GM12878 (cell line): ENCODE measurements around the gene DIPK1A. TPM values are rescaled to one million over a fixed set of nuclear protein-coding genes. Genes with fewer than 3 reads are reported as not detected.

Experiments
- ATAC-seq: fragments of 200-7000 bp; cut with Tn5 transposase; 3 replicates; pipeline ENCODE4 v1.9.1; 2020; ENCODE audit warnings: mild to moderate bottlenecking, moderate library complexity
- BruUV-seq: library from RNA; stranded (reverse); fragments of 400-500 nt; replicated peaks from 2 replicates; lab custom pipeline; 2021; lab: Mats Ljungman, UMichigan
- CTCF ChIA-PET: fragments of 300-600 bp; sonication (Branson Sonifier 250); formaldehyde crosslinking; extraction: SDS; loops from one replicate; lab custom pipeline; 2021; ENCODE audit warnings: inconsistent platforms; lab: Yijun Ruan, JAX
- POLR2A ChIA-PET: fragments of 350-600 bp; formaldehyde crosslinking; extraction: SDS; loops from one replicate; lab custom pipeline; 2021; ENCODE audit warnings: inconsistent platforms; lab: Charles Lee
- RAD21 ChIA-PET: fragments of 300-600 bp; sonication (Branson Sonifier 250); formaldehyde crosslinking; loops from one replicate; lab custom pipeline; 2023; ENCODE audit warnings: antibody characterized with exemption; ENCODE audit not compliant: unreplicated experiment; lab: Charles Lee
- SMC1A ChIA-PET: fragments of 300-600 bp; sonication (Branson Sonifier 250); formaldehyde crosslinking; loops from one replicate; lab custom pipeline; 2023; ENCODE audit not compliant: unreplicated experiment, uncharacterized antibody; lab: Charles Lee
- DNase-seq: peaks from one replicate; pipeline ENCODE4 v3.0.0-alpha.2; 2011; ENCODE audit warnings: low read depth, low spot score
- FAIRE-seq: peaks from 3 replicates; lab custom pipeline; 2011; peaks lifted over from hg19 to GRCh38; lab: Jason Lieb, UNC
- H2AFZ ChIP-seq: 2 replicates; pipeline ENCODE4 v1.6.0; 2011; ENCODE audit warnings: low read depth, low read length, control low read depth; ENCODE audit not compliant: control insufficient read depth
- H3K27ac ChIP-seq: 2 replicates; pipeline ENCODE4 v1.5.1; 2011; ENCODE audit warnings: control low read depth; ENCODE audit not compliant: control insufficient read depth, insufficient read depth
- H3K27me3 ChIP-seq, 2 experiments: replicated peaks in 1 of 2; 2 replicates each; pipeline versions ENCODE4 v1.6.0 to v1.6.1; 2011; ENCODE audit warnings: low read length in 1 of 2; ENCODE audit not compliant: control insufficient read depth in 2 of 2, insufficient read depth in 2 of 2
- H3K36me3 ChIP-seq, 2 experiments: 2 replicates each; pipeline ENCODE4 v1.5.1; 2011; ENCODE audit warnings: low read length in 1 of 2; ENCODE audit not compliant: control insufficient read depth in 2 of 2, insufficient read depth in 2 of 2
- H3K4me1 ChIP-seq: 2 replicates; pipeline ENCODE4 v1.6.1; 2011; ENCODE audit warnings: mild to moderate bottlenecking, low read length, moderate library complexity, mixed read lengths; ENCODE audit not compliant: control insufficient read depth, insufficient read depth
- H3K4me2 ChIP-seq: 2 replicates; pipeline ENCODE4 v1.6.0; 2011; ENCODE audit warnings: control low read depth; ENCODE audit not compliant: control insufficient read depth, insufficient read depth
- H3K4me3 ChIP-seq: fragments of 200-600 bp; sonication (generic); 2 replicates; pipeline ENCODE4 v1.5.1; 2016
- H3K79me2 ChIP-seq: 2 replicates; pipeline ENCODE4 v1.6.0; 2011; ENCODE audit warnings: low read length; ENCODE audit not compliant: control insufficient read depth, insufficient read depth
- H3K9ac ChIP-seq: 2 replicates; pipeline ENCODE4 v1.8.0; 2011; ENCODE audit warnings: low read length, control low read depth, mixed read lengths; ENCODE audit not compliant: control insufficient read depth, insufficient read depth
- H3K9me3 ChIP-seq: replicated peaks from 3 replicates; pipeline ENCODE4 v1.5.1; 2011; ENCODE audit warnings: mild to moderate bottlenecking, low read length; ENCODE audit not compliant: control insufficient read depth, insufficient read depth
- H4K20me1 ChIP-seq: 2 replicates; pipeline ENCODE4 v1.6.0; 2011; ENCODE audit not compliant: control insufficient read depth, insufficient read depth
- CBFB ChIP-seq: IDR thresholded peaks from 2 replicates; pipeline ENCODE4 v1.6.1; 2016; ENCODE audit warnings: antibody characterized with exemption, low read depth
- EGR1 ChIP-seq, 2 experiments: IDR thresholded peaks; 1 replicate in 1 of 2; 2 replicates in 1 of 2; pipeline ENCODE4 v1.6.1; 2011 to 2012; ENCODE audit warnings: low read depth in 2 of 2, low read length in 2 of 2, borderline replicate concordance in 1 of 2, mild to moderate bottlenecking in 1 of 2, moderate library complexity in 1 of 2
- EP300 ChIP-seq, 2 experiments: fragments of 150-350 bp in 1 of 2; IDR thresholded peaks; 2 replicates each; pipeline ENCODE4 v1.6.1; 2011 to 2012; ENCODE audit warnings: low read depth in 2 of 2, low read length in 2 of 2, borderline replicate concordance in 1 of 2, improper control_type of control experiment in 1 of 2, inconsistent platforms in 1 of 2; ENCODE audit not compliant: control insufficient read depth in 1 of 2
- JUND ChIP-seq: IDR thresholded peaks from 2 replicates; pipeline ENCODE4 v1.6.1; 2012; ENCODE audit warnings: low read depth, mild to moderate bottlenecking, low read length, improper control_type of control experiment, moderate library complexity
- MYB ChIP-seq: fragments of 150-350 bp; IDR thresholded peaks from 2 replicates; pipeline ENCODE4 v1.6.1; 2014; ENCODE audit warnings: mild to moderate bottlenecking, low read depth, low read length, borderline replicate concordance
- PAX5 ChIP-seq: IDR thresholded peaks from 2 replicates; pipeline ENCODE4 v1.6.1; 2011; ENCODE audit warnings: low read depth, low read length, borderline replicate concordance
- TBL1XR1 ChIP-seq: IDR thresholded peaks from 2 replicates; pipeline ENCODE4 v1.6.1; 2012; ENCODE audit warnings: low read depth, low read length, improper control_type of control experiment
- TCF3 ChIP-seq: IDR thresholded peaks from 2 replicates; pipeline ENCODE4 v1.6.1; 2012; ENCODE audit warnings: low read depth, mild to moderate bottlenecking, low read length, borderline replicate concordance; ENCODE audit not compliant: insufficient read depth
- ZNF384 ChIP-seq: IDR thresholded peaks from 2 replicates; pipeline ENCODE4 v1.6.1; 2012; ENCODE audit warnings: low read depth, mild to moderate bottlenecking, low read length, improper control_type of control experiment, borderline replicate concordance
- ZNF622 ChIP-seq: fragments of 450-650 bp; IDR thresholded peaks from 2 replicates; pipeline ENCODE4 v1.6.1; 2017; ENCODE audit warnings: mild to moderate bottlenecking, inconsistent platforms
- WGBS: methylation state at CpG from one replicate; pipeline ENCODE4 v1.1.6; 2016; ENCODE audit warnings: low lambda C conversion rate; ENCODE audit not compliant: insufficient replicate concordance, insufficient coverage; ENCODE audit errors: missing lambda C conversion rate; 5-methylcytosine and 5-hydroxymethylcytosine counted together
- in situ Hi-C: fragments of 300-500 bp; cut with MboI; formaldehyde crosslinking; loops from 9 replicates; pipeline ENCODE4 v1.14.3; 2018; ENCODE audit warnings: mixed read lengths
- intact Hi-C: fragments of 100-400 bp; cut with micrococcal nuclease; formaldehyde crosslinking; loops from one replicate; pipeline ENCODE4 v1.14.2; 2022; ENCODE audit not compliant: unreplicated experiment
- polyA plus RNA-seq, 11 experiments: library from polyadenylated mRNA; depleted of rRNA in 4 of 11; unstranded in 6 of 11; stranded (reverse) in 5 of 11; fragments of >200 nt; fragmentation: Nextera tagmentation in 4 of 11; fragmentation: Illumina TruSeq in 1 of 11; extraction: Ambion mirVana in 4 of 11; extraction: Trizol in 1 of 11; gene quantifications; 1 replicate in 1 of 11; 2 replicates in 10 of 11; pipeline versions ENCODE4 v1.2.1 to v1.2.3, GENCODE V29; 2011 to 2016; ENCODE audit warnings: inconsistent platforms in 2 of 11, missing spikeins in 2 of 11, low read depth in 1 of 11
- total RNA-seq, 4 experiments: library from RNA; depleted of rRNA in 3 of 4; stranded (reverse); fragments of >200 nt in 3 of 4; fragmentation: Illumina TruSeq in 1 of 4; extraction: Trizol in 1 of 4; gene quantifications; 2 replicates each; pipeline versions ENCODE4 v1.2.1 to v1.2.3, GENCODE V29; 2013 to 2021
- TF ChIP-seq, protein P1 (sequence below): fragments of 450-650 bp; formaldehyde crosslinking; IDR thresholded peaks from 2 replicates; pipeline ENCODE4 v1.5.0; 2022; ENCODE audit warnings: mild to moderate bottlenecking, missing genetic modification characterization
- TF ChIP-seq, protein P2 (sequence below): IDR thresholded peaks from 2 replicates; pipeline ENCODE4 v1.6.1; 2012; ENCODE audit warnings: low read length, inconsistent platforms

DIPK1A gene
- total and polyA plus RNA-seq, 10 of the 15 experiments (the other 5 are each of a cell fraction or from before 2014, with no cell fraction given): 4.9 to 15.0 (median 9.7) TPM

DNA sequence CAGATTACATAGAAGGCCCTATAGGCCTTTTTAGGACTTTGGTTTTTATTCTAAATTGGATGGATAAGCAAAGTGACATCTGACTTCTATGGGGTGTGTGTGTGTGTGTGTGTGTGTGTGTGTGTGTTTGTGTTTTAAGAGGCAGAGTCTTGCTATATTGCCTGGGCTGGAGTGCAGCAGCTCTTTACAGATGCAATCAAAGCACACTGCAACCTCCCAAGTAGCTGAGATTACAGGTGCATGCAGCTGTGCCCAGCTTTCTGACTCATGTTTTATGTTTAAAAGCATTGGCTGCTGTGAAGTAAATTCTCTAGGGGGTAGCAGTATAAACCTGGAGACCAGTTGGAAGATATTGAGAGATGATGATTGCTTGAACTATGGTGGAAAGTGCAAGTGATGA lies 164.0 kb downstream of the DIPK1A start:
- H4K20me1 ChIP-seq: no peaks in the 10 kb centered on the region
- H3K36me3 ChIP-seq: no peaks in the 10 kb centered on the region
- in situ Hi-C loops: no loop called here
- BruUV-seq: no TSS peak
- no peak overlapping the region for H2AFZ ChIP-seq
- no peak for ATAC-seq
- ChIA-PET CTCF (interaction anchor here (1.2 kb wide), 1 partner anchor 20 kb away, joined by 3 read pairs; no protein-coding TSS in a partner anchor), SMC1A (no interaction called here), RAD21 (no interaction called here), POLR2A (interaction anchor here (0.6 kb wide), 1 partner anchor 383 kb away, joined by 4 read pairs; no protein-coding TSS in a partner anchor)
- H3K27me3 ChIP-seq: peaks cover 0 to 2% of the 10 kb centered on the region in 2 experiments; a peak in 1 of 4 replicates
- no peak overlapping the region for H3K9ac ChIP-seq
- TF ChIP-seq JUND: no peak
- no peak for TF ChIP-seq MYB
- no peak for TF ChIP-seq ZNF384
- TF ChIP-seq CBFB: no peak
- no peak for TF ChIP-seq PAX5
- no peak for TF ChIP-seq EGR1 (IDR thresholded peaks at IDR 0.05; ENCODE audit: borderline replicate concordance in 1 of 2, low read depth in 2 of 2, low read length in 2 of 2)
- intact Hi-C loops: no loop called here
- no peaks in the 10 kb centered on the region for H3K4me1 ChIP-seq
- H3K4me2 ChIP-seq: no peak overlapping the region
- H3K9me3 ChIP-seq: no peaks in the 10 kb centered on the region
- H3K79me2 ChIP-seq: no peaks in the 10 kb centered on the region
- no peak for FAIRE-seq
- H3K4me3 ChIP-seq: no peak overlapping the region
- no peak overlapping the region for H3K27ac ChIP-seq
- DNase-seq: no peak

DNA sequence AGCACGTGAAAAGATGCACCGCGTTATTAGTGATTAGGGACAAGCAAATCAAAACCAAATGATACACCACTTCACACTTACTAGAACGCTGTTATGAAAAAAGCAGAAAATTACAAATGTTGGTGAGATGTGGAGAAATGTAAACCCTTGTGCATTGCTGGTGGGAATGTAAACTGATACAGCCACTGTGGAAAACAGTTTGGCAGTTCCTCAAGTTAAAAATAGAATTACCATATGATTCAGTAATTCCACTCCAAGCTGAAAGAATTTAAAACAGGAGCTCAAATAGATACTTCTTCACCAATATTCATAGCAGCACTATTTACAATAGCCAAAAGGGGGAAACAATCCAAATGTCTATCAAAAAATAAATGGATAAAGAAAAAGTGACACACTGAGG lies 166.1 kb downstream of the DIPK1A start:
- RAD21 ChIA-PET: interaction anchor here (1.0 kb wide), 1 partner anchor 23 kb away, joined by 3 read pairs; no protein-coding TSS in a partner anchor
- TF ChIP-seq ZNF622 (no peak), EP300 (IDR thresholded peaks at IDR 0.05; ENCODE audit: borderline replicate concordance in 1 of 2, control insufficient read depth in 1 of 2, low read depth in 2 of 2, low read length in 2 of 2) (no peak), TBL1XR1 (no peak), TCF3 (no peak)
- TF ChIP-seq, protein P1, sequence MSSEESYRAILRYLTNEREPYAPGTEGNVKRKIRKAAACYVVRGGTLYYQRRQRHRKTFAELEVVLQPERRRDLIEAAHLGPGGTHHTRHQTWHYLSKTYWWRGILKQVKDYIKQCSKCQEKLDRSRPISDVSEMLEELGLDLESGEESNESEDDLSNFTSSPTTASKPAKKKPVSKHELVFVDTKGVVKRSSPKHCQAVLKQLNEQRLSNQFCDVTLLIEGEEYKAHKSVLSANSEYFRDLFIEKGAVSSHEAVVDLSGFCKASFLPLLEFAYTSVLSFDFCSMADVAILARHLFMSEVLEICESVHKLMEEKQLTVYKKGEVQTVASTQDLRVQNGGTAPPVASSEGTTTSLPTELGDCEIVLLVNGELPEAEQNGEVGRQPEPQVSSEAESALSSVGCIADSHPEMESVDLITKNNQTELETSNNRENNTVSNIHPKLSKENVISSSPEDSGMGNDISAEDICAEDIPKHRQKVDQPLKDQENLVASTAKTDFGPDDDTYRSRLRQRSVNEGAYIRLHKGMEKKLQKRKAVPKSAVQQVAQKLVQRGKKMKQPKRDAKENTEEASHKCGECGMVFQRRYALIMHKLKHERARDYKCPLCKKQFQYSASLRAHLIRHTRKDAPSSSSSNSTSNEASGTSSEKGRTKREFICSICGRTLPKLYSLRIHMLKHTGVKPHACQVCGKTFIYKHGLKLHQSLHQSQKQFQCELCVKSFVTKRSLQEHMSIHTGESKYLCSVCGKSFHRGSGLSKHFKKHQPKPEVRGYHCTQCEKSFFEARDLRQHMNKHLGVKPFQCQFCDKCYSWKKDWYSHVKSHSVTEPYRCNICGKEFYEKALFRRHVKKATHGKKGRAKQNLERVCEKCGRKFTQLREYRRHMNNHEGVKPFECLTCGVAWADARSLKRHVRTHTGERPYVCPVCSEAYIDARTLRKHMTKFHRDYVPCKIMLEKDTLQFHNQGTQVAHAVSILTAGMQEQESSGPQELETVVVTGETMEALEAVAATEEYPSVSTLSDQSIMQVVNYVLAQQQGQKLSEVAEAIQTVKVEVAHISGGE (CRISPR knock-in tag): no peak
- TF ChIP-seq, protein P2, sequence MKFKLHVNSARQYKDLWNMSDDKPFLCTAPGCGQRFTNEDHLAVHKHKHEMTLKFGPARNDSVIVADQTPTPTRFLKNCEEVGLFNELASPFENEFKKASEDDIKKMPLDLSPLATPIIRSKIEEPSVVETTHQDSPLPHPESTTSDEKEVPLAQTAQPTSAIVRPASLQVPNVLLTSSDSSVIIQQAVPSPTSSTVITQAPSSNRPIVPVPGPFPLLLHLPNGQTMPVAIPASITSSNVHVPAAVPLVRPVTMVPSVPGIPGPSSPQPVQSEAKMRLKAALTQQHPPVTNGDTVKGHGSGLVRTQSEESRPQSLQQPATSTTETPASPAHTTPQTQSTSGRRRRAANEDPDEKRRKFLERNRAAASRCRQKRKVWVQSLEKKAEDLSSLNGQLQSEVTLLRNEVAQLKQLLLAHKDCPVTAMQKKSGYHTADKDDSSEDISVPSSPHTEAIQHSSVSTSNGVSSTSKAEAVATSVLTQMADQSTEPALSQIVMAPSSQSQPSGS: no peak

More for the DNA sequence above, 166.1 kb downstream of the DIPK1A start:
- Histone ChIP-seq H3K4me2 (no peak overlapping the region), H3K9ac (no peak overlapping the region), H3K9me3 (no peaks in the 10 kb centered on the region), H4K20me1 (no peaks in the 10 kb centered on the region), H3K27ac (no peak overlapping the region), H3K4me1 (no peaks in the 10 kb centered on the region), H3K36me3 (no peaks in the 10 kb centered on the region), H2AFZ (no peak overlapping the region), H3K27me3 (peaks cover 0 to 5% of the 10 kb centered on the region in 2 experiments; a peak in 1 of 4 replicates), H3K79me2 (no peaks in the 10 kb centered on the region), H3K4me3 (no peak overlapping the region)
- ChIA-PET POLR2A (no interaction called here), SMC1A (interaction anchor here (0.9 to 1.1 kb wide), 2 partner anchors 10 to 509 kb away, joined by 3 read pairs; partner anchors contain the start of gene EVI5), CTCF (interaction anchor here (0.6 to 1.5 kb wide), 4 partner anchors 9 to 302 kb away, joined by 3 to 5 read pairs (median 3); no protein-coding TSS in a partner anchor)
- BruUV-seq: no TSS peak
- in situ Hi-C loops (no loop called here), intact Hi-C loops (no loop called here)
- ATAC-seq (no peak), DNase-seq (no peak), FAIRE-seq (no peak)
- 91% methylated on average over 4 of the region's 4 CpGs for WGBS
